ENCODE data around the gene QRFPR.
A peak's percentile ranks its signal among the peaks of the same experiment; 100 is the strongest.

QRFPR gene

DNA sequence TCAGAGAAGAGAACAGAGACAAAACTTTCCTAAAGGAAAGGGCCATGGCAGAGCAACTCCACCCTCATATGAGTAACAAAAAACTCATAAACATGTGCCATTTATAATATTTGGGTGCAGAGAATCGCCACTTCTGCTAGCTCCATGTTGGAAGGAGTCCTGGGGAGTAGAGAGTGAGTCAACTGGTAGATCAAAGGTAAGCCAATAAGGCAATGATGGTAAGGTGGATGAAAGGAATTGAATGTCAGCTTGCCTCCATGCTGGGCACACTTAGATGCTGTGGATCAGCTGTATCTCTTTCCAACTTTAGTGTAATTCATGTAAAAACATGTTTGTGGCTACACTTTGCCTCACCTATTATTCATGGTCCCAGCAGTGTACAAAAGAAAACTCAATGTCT lies 4.7 kb downstream of the QRFPR start:
- no peak overlapping the region for H3K4me3 ChIP-seq (ENCODE audit: low read depth, low read length)
- in situ Hi-C loops (cut with HindIII; ENCODE audit: low sequenced_read_pairs): no loop called here
- TF ChIP-seq, protein P1, sequence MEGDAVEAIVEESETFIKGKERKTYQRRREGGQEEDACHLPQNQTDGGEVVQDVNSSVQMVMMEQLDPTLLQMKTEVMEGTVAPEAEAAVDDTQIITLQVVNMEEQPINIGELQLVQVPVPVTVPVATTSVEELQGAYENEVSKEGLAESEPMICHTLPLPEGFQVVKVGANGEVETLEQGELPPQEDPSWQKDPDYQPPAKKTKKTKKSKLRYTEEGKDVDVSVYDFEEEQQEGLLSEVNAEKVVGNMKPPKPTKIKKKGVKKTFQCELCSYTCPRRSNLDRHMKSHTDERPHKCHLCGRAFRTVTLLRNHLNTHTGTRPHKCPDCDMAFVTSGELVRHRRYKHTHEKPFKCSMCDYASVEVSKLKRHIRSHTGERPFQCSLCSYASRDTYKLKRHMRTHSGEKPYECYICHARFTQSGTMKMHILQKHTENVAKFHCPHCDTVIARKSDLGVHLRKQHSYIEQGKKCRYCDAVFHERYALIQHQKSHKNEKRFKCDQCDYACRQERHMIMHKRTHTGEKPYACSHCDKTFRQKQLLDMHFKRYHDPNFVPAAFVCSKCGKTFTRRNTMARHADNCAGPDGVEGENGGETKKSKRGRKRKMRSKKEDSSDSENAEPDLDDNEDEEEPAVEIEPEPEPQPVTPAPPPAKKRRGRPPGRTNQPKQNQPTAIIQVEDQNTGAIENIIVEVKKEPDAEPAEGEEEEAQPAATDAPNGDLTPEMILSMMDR (IDR thresholded peaks at IDR 0.05; ENCODE audit: low read depth, low read length): no peak
- DNase-seq (ENCODE audit: low read depth, low spot score): no peak

DNA sequence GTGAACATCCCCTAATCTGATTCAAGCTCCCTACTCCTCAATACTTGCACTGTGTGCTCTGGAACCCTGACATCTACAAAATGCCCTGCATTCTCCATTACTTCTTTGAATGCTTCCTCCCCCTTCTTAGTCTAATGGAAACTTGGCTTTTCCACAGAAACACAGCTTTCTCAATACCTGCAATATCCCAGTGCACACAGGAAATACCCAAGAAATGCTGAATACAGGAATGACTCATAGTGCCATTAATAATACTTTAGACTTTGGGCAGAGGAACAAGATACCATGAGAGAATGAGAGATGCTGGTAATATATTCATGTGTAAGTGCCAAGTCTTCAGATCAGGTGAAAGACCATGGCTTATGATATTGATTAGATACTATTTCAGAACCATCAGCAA lies 5.6 kb downstream of the QRFPR start:
- TF ChIP-seq, protein P1 (IDR thresholded peaks at IDR 0.05; ENCODE audit: low read depth, low read length): no peak
- H3K4me3 ChIP-seq (ENCODE audit: low read depth, low read length): no peak overlapping the region
- DNase-seq (ENCODE audit: low read depth, low spot score): peak; percentile 49
- in situ Hi-C loops (cut with HindIII; ENCODE audit: low sequenced_read_pairs): no loop called here

DNA sequence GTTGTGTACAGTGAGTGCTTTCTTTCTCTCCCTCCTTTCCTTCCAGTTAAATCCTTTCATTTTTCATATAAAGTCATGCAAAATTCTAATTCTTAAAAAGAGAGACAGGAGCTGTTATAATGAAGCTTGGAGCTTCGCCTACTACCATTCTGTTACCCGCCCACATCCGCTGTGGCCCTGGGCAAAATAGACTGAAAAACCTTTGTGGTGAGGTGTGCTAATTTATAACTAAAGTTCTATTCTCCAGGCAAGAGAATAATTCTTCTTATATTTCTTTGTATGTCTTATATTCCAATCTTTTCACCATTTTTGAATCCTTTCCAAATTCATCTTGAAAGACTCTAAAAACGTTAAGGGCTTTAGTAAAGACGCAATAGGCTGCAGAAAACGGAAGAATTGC lies 7.0 kb downstream of the QRFPR start:
- no peak overlapping the region for H3K4me3 ChIP-seq (ENCODE audit: low read depth, low read length)
- in situ Hi-C loops (cut with HindIII; ENCODE audit: low sequenced_read_pairs): no loop called here
- TF ChIP-seq, protein P1 (IDR thresholded peaks at IDR 0.05; ENCODE audit: low read depth, low read length): no peak
- DNase-seq (ENCODE audit: low read depth, low spot score): no peak

DNA sequence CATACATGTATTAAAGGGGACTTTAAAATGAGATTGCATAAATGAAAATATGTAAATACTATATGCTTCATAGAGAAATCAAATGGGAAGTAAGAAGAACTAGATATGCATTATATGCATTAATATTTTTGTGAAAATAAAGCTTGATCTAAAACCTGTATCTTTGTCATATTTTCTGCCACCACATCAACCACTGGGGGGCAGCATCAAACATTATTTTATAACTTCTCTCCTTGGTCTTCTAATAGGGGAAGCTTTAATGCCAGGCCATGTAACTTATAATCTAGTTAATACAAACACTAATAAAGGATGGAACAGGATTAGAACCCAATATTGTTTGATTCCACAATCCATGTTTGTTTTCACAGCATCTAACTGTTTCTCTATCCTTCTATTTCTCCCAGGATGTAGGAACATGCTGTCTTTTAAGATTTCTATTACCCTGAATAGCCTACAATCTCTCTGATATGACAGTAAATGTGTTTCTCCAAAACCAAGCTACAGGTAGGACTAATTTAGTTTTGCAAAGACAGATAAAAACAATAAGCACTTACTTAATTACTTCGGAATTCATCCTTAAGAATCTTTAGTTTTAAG lies 10.0 kb downstream of the QRFPR start:
- peak; percentile 54 for DNase-seq (ENCODE audit: low read depth, low spot score)
- no peak overlapping the region for H3K4me3 ChIP-seq (ENCODE audit: low read depth, low read length)
- TF ChIP-seq, protein P1 (IDR thresholded peaks at IDR 0.05; ENCODE audit: low read depth, low read length): peak; percentile 60
- in situ Hi-C loops (cut with HindIII; ENCODE audit: low sequenced_read_pairs): no loop called here

DNA sequence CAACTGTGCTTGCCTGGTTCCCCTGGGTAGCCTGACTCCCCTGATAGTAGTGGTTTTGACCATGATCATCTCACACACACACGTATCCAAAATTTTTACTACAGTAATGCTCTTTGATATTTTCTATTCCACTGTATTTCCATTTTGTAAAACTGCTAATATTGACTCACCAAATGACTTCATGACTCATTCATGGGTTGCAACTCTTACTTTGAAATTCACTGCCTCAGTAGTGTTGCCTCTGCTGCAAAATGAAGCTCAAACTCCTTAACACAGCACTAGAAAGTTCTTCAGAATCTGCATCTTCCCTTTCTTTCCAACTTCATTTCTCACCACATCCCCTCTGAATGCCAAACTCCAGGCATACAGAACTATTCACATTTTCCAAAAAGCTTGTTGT lies 20.3 kb downstream of the QRFPR start:
- in situ Hi-C loops (cut with HindIII; ENCODE audit: low sequenced_read_pairs): no loop called here
- no peak overlapping the region for H3K4me3 ChIP-seq (ENCODE audit: low read depth, low read length)
- peak; percentile 38 for DNase-seq (ENCODE audit: low read depth, low spot score)
- TF ChIP-seq, protein P1 (IDR thresholded peaks at IDR 0.05; ENCODE audit: low read depth, low read length): no peak

DNA sequence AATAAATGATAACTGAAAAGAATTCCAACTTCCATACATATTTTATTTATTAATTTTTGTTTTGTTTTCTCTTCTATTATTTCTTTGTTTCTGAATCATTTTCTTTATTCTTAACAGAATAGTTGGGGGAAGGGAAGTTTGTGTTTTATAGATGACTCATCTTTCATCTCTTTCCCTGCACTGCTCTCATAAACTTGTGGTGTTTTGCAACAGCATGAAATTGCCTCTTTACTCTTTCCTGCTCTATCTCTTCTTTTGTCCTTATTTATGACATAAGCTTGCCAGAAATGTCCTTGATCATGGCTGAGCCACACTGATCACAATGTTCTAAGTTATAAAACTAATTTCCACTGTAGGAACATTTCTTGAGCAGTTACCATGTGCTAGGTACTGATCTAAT lies 22.3 kb downstream of the QRFPR start:
- H3K4me3 ChIP-seq (ENCODE audit: low read depth, low read length): no peak overlapping the region
- TF ChIP-seq, protein P1 (IDR thresholded peaks at IDR 0.05; ENCODE audit: low read depth, low read length): no peak
- in situ Hi-C loops (cut with HindIII; ENCODE audit: low sequenced_read_pairs): no loop called here
- DNase-seq (ENCODE audit: low read depth, low spot score): peak; percentile 71

Data from astrocyte of the spinal cord (primary cell).